NCI-H1436 treated with DMSO at 0.1 percent for 48 hours (cell line): ENCODE results near the gene ZNF385B.

Experiments used
- DNase-seq: peaks from one replicate; lab custom pipeline; 2025; lab: John Stamatoyannopoulos, UW

The ZNF385B gene

GRCh38 chr2:179744401-179744800, 117.0 kb downstream of the ZNF385B start:
- no peak for DNase-seq

GRCh38 chr2:179741317-179741716, 120.1 kb downstream of the ZNF385B start:
- no peak for DNase-seq

GRCh38 chr2:179729966-179730365, 131.4 kb downstream of the ZNF385B start:
- DNase-seq, result no peak

DNA sequence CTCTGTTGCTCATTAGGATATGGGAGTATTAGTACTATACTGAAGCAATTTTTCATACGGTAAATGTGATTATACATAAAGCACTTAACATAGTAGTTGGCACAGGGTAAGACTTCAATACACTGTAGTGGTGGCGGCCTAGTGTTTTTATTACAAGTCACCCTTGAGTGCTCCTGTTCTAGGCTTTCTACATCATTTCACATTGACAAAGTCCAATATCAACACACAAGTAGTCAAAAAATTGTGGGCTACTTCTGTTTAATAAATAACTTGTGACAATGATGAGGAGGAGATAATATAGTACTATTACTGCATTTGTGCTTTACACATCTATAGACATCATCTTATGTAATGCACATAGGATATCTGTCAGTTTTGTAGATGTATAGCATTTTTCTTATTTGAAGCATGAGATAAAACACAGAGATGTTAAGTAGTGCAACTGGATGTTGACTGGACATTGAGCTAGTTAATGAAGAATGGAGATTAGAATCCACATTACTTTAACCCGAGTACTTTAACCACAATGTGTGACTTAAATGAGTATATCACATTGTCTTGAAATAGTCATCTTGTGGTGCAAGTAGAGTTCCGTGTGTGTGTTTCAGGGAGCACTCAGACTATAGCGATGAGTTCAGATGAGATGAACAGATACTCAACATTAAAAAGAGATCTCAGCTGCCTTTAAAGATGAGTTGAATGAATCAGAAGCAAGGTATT, 134.8 kb downstream of the ZNF385B start:
- DNase-seq, result no peak

- no peak for DNase-seq
Measured at GRCh38 chr2:179724403-179724802, 137.0 kb downstream of the ZNF385B start.

DNA sequence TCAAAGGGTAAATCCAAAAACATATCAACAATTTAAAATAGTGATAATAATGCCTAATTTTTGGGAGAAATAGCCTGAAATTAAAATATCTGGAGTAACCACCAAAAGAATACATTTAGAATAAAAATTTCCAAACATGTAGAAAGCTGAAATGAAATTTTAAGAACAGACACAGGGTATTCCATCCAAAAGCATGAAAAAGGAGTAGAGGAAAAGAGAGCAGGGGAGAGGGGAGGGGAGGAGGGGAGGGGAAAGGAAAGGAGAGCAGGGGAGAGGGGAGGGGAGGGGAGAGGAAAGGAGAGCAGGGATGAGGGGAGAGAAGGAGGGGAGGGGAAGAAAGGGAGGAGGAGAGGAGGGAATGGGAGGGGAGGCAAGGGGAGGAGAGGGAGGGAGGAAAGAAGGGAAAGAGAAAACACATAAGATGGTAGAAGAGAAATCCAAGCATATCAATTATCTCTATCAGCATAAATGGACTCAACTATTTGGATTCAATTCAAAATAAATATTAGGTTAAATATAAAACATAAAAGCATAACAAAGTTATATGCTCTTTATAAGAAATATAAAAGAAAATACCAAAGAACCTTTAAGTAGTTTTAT, 141.1 kb downstream of the ZNF385B start:
- DNase-seq, result no peak

GRCh38 chr2:179715871-179716270, 145.5 kb downstream of the ZNF385B start:
- no peak for DNase-seq

GRCh38 chr2:179715196-179715595, 146.2 kb downstream of the ZNF385B start:
- no peak for DNase-seq

DNA sequence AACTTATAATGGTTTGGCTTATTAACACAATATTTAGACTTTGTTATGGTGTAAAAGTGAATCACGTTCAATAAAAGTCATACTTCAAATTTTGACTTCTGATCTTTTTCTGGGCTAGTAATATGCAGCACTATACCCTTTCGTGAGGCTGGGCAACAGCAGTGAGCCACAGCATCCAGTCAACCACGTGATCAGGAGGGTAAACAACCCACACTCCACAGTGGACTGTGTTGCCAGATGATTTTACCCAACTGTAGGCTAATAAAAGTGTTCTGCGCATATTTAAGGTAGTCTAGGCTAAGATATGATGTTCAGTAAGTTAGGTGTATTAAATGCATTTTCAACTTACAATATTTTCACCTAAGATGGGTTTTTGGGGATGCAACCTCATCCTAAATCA, 148.6 kb downstream of the ZNF385B start:
- no peak for DNase-seq

GRCh38 chr2:179711375-179711774, 150.0 kb downstream of the ZNF385B start:
- DNase-seq, result no peak

DNA sequence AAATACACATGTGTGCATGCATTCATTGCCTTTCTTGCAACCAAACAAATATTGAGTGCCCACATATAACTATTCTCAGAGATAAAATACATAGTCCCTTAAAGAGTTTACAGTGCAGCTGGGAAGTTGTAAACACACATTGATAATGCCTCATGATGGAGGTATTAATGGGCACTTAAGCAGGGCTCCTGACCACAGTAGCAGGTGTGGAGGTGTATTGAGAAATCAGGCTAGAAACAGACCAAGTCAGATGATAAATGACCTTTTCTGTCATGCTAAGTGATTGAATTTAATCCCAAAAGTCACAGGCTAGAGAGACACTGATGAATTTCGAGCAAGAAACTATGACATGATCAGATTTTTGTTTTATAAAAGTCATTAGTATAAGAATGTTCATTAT, 157.7 kb downstream of the ZNF385B start:
- no peak for DNase-seq

DNA sequence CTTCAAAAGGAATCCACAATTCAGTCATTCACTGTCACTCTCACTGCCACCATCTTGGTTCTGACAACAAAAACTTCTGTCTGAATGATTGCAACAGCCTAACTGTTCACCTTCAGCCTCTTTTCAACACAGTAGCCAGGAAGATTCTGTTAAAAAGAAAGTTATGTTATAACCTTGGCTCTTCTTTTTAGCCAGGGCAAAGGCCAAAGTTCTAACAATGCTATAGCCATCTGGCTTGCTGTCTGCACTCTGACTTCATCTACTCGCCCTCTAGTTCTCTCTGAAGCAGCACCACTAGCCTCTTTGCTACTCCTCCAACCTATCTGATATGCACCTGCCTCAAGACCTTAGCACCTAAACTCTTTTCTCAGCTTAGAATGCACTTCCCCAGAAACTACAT, 158.5 kb downstream of the ZNF385B start:
- DNase-seq, result no peak

GRCh38 chr2:179701524-179702110, 159.8 kb downstream of the ZNF385B start:
- no peak for DNase-seq

DNA sequence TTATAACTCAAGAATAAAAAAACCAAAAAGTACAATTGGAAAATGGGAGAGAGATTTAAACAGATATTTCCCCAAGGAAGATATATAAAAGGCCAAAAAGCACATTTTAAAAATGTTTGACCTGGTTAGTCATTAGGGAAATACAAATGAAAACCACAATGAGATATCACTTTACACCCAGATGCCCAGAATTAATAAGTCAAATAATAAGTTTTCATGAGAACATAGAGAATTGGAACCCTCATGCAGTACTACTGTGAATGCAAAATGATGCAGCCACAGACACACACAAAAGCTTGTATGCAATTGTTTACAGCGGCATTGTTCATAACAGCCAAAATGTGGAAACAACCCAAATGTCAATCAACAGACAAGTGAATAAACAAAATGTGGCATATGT, 165.9 kb downstream of the ZNF385B start:
- no peak for DNase-seq

- no peak for DNase-seq
Measured at GRCh38 chr2:179694963-179695362, 166.4 kb downstream of the ZNF385B start.

- DNase-seq, result no peak
Measured at GRCh38 chr2:179692610-179693009, 168.8 kb downstream of the ZNF385B start.

DNA sequence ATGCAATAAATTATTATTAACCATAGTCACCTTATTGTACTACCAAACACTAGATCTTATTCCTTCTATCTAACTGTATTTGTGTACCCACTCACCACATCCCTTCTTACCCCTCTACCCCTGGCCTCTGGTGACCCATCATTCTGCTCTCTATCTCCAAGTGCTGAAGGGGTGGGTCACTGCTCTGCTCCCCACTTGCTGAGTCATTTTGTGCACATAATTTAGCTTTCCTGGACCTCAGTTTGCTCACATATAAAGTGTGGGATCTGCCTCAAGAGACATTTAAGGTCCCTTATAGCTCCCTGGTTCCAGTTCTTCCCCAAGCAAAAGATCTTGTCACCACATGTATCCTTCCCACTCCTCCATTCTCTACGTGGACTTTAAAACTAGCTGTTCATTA, 169.4 kb downstream of the ZNF385B start:
- no peak for DNase-seq

GRCh38 chr2:179691235-179691634, 170.2 kb downstream of the ZNF385B start:
- no peak for DNase-seq

DNA sequence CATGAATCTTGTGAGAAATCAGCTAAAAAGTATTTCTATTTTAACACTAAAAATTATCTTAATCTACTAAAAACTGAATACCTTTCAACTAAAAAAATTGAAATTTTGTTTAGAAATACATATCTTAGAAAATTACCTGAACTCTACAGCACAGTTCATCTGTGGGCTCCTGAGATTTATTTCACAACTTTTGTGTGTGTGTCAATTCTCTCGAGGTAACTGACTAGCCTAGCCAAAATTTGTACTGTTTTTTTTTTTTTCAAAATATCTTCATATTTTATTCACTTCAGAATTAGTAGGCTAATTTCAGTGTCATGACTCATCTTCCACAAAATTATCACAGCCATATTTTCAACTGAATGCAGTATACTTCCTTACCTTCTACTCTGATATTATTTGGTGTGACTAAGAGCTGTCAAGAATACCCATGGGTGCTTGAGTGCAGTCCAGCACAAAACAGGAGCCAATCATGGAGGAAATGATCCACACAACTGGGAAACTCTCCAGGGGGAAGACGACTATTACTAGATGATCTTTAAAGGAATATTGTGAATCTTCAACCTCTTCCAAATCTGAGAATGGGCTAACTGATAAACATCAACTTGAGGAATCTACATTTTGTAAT, 174.6 kb downstream of the ZNF385B start:
- DNase-seq, result no peak

- no peak for DNase-seq
Measured at GRCh38 chr2:179686069-179686468, 175.3 kb downstream of the ZNF385B start.

- no peak for DNase-seq
Measured at GRCh38 chr2:179685146-179685545, 176.3 kb downstream of the ZNF385B start.

DNA sequence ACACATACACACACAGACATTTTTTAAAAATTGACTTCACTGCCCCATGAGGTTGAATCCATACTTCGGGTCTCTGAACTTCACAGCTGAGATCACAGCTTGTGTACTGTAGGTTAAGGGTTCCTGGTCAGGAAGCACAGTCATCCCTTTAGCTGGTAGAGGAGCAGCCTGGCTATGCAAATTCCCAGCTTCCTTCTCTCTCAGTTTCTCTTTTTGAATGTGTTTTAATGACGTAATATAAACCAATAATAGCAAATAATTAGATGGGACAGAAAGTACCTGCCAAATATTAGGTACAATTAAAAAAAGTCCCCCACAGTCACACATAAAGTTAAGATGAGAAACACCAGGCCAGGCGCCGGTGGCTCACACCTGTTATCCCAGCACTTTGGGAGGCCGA, 178.7 kb downstream of the ZNF385B start:
- no peak for DNase-seq
